Right lobe of liver (tissue), 6 donors: Measurements from ENCODE around the gene CYP8B1. TPM values are rescaled to one million over a fixed set of nuclear protein-coding genes. Genes with fewer than 3 reads are reported as not detected.

Source experiments
- ATAC-seq, 4 donors: fragments of 200-7000 bp; cut with Tn5 transposase; one replicate each; pipeline ENCODE4 v1.9.1; 2020; ENCODE audit warnings: mild to moderate bottlenecking in 4 of 4, moderate library complexity in 4 of 4
- DNase-seq, 3 donors: peaks; one replicate each; pipeline ENCODE4 v3.0.0-alpha.2; 2020
- H3K27ac ChIP-seq, 3 donors: fragments of 200-600 bp; one replicate each; pipeline ENCODE4 v1.8.0; 2022
- H3K27me3 ChIP-seq, 2 donors: fragments of 200-600 bp; one replicate each; pipeline ENCODE4 v1.8.0; 2022
- H3K36me3 ChIP-seq, 4 donors: fragments of 200-600 bp; sonication (generic) in 1 of 4; one replicate each; pipeline versions ENCODE4 v1.5.1 to v1.8.0; 2017 to 2022; ENCODE audit warnings: control low read depth in 1 of 4
- H3K4me1 ChIP-seq, 4 donors: fragments of 200-600 bp; sonication (generic) in 1 of 4; one replicate each; pipeline versions ENCODE4 v1.5.1 to v1.8.0; 2017 to 2022; ENCODE audit warnings: control low read depth in 1 of 4
- H3K4me3 ChIP-seq, 3 donors: fragments of 200-600 bp; one replicate each; pipeline ENCODE4 v1.8.0; 2022
- H3K9me3 ChIP-seq, 4 donors: fragments of 200-600 bp; sonication (generic) in 1 of 4; one replicate each; pipeline versions ENCODE4 v1.5.1 to v1.8.0; 2017 to 2022; ENCODE audit warnings: control low read depth in 1 of 4
- CTCF ChIP-seq, 4 donors: fragments of 200-600 bp in 3 of 4; fragments of 450-650 bp in 1 of 4; IDR thresholded peaks; one replicate each; pipeline versions ENCODE4 v1.5.1 to v1.8.0; 2016 to 2022; ENCODE audit warnings: antibody characterized with exemption in 4 of 4, mild to moderate bottlenecking in 2 of 4
- POLR2A ChIP-seq: fragments of 450-650 bp; IDR thresholded peaks from one replicate; pipeline ENCODE4 v1.6.1; 2017; ENCODE audit warnings: antibody characterized with exemption, mild to moderate bottlenecking
- WGBS: methylation state at CpG from one replicate; pipeline ENCODE4 v1.1.6; 2018; ENCODE audit warnings: low coverage, low lambda C conversion rate; ENCODE audit not compliant: insufficient coverage; ENCODE audit errors: missing lambda C conversion rate; 5-methylcytosine and 5-hydroxymethylcytosine counted together
- intact Hi-C, 2 donors: fragments of 100-400 bp; cut with DNase I; formaldehyde crosslinking; loops; one replicate each; pipeline versions ENCODE4 v1.11.2 to v1.14.1; 2022
- total RNA-seq, 6 experiments: library from RNA; depleted of rRNA in 2 of 6; stranded (reverse); fragments of >200 nt in 2 of 6; fragmentation: NEBNext Ultra II Directional in 3 of 6; extraction: Animal tissue kit (Norgen Biotek cat#: 25700) in 3 of 6; gene quantifications; one replicate each; pipeline versions ENCODE4 v1.1.0 to v1.2.4, GENCODE V29; 2016 to 2023
- donor health status: DM: no; HTN: yes; CAD: no.
- donor health status: DM: no; HTN: no; CAD: no.
- donor health status: DM: no; HTN: no; CAD: no.
- donor health status: DM: no; HTN: yes; CAD: no.
- donor health status: DM: no; HTN: yes; CAD: no.

CYP8B1 gene
- total RNA-seq, 6 experiments from 2014 or later = 237 to 478 (median 308) TPM

GRCh38 chr3:42908675-42909074 lies 33.0 kb upstream of the CYP8B1 start:
- Histone ChIP-seq H3K27me3 (no peaks in the 10 kb centered on the region), H3K4me3 (no peak overlapping the region), H3K27ac (no peak overlapping the region), H3K36me3 (peaks cover 0 to 3% (median 0%) of the 10 kb centered on the region in 4 donors), H3K4me1 (peaks cover 0 to 4% (median 0%) of the 10 kb centered on the region in 4 donors), H3K9me3 (peaks cover 0 to 4% (median 0%) of the 10 kb centered on the region in 4 donors)
- WGBS = 74% methylated on average over 4 of the region's 7 CpGs
- ATAC-seq (no peak), DNase-seq (no peak)
- TF ChIP-seq CTCF (IDR thresholded peaks at IDR 0.05) (no peak), POLR2A (no peak)
- intact Hi-C loops = no loop called here

- Histone ChIP-seq H3K4me1 (peaks cover 0 to 4% (median 0%) of the 10 kb centered on the region in 4 donors), H3K9me3 (no peaks in the 10 kb centered on the region), H3K27ac (no peak overlapping the region), H3K4me3 (peak overlapping the region in 2 of 3 donors; percentile 64 to 71), H3K27me3 (no peaks in the 10 kb centered on the region), H3K36me3 (no peaks in the 10 kb centered on the region)
- intact Hi-C loops = no loop called here
- ATAC-seq = peak in 1 of 4 donors; percentile 11
- WGBS = 71% methylated on average over 4 of the region's 4 CpGs
- TF ChIP-seq POLR2A (no peak), CTCF (IDR thresholded peaks at IDR 0.05) (no peak)
- no peak for DNase-seq
Observed at GRCh38 chr3:42906848-42907183, 31.1 kb upstream of the CYP8B1 start.

GRCh38 chr3:42906070-42906847 lies 30.6 kb upstream of the CYP8B1 start, which contains the start of gene ZNF662:
Gene ZNF662, plus strand, starts transcription at chr3:42906142. Its CDS starts 1,973 bp downstream, at chr3:42908115.
- DNase-seq (peak; percentile 54 to 69 (median 61)), ATAC-seq (peak; percentile 84 to 92 (median 92))
- no peak for TF ChIP-seq CTCF (IDR thresholded peaks at IDR 0.05)
- peak; percentile 20 for TF ChIP-seq POLR2A
- no peak within 1 kb of the TSS for H3K27ac ChIP-seq
- H3K36me3 ChIP-seq = no peaks in the 10 kb centered on the region
- H3K4me3 ChIP-seq = peak within 1 kb of the TSS; percentile 54 to 71 (median 64)
- H3K9me3 ChIP-seq = no peaks in the 10 kb centered on the region
- intact Hi-C loops = no loop called here
- 18% methylated on average over 9 of the region's 59 CpGs for WGBS
- peaks cover 0 to 4% (median 0%) of the 10 kb centered on the region in 4 donors for H3K4me1 ChIP-seq
- no peaks in the 10 kb centered on the region for H3K27me3 ChIP-seq

GRCh38 chr3:42905740-42906069 lies 30.0 kb upstream of the CYP8B1 start:
- no peak for ATAC-seq
- Histone ChIP-seq H3K36me3 (no peaks in the 10 kb centered on the region), H3K4me1 (peaks cover 0 to 4% (median 0%) of the 10 kb centered on the region in 4 donors), H3K4me3 (peak overlapping the region; percentile 54 to 71 (median 64)), H3K27ac (no peak overlapping the region), H3K9me3 (no peaks in the 10 kb centered on the region), H3K27me3 (no peaks in the 10 kb centered on the region)
- 37% methylated on average over 4 of the region's 12 CpGs for WGBS
- no peak for DNase-seq
- intact Hi-C loops = no loop called here
- TF ChIP-seq CTCF (IDR thresholded peaks at IDR 0.05) (no peak), POLR2A (no peak)
